NCI-H146 treated with DMSO at 0.1 percent for 48 hours (cell line): ENCODE measurements around the gene LRRC9.
"Not testable (repeated sequence)": the region's sequence is repeated elsewhere in the genome, so short reads cannot be mapped to it uniquely, and the experiment has no call there.

Source experiments
- DNase-seq: peaks from one replicate; lab custom pipeline; 2025; ENCODE audit not compliant: unreplicated experiment; lab: John Stamatoyannopoulos, UW

The LRRC9 gene

GRCh38 chr14:59952141-59952540 is 32.2 kb downstream of the LRRC9 start:
- not testable (repeated sequence) for DNase-seq

DNA sequence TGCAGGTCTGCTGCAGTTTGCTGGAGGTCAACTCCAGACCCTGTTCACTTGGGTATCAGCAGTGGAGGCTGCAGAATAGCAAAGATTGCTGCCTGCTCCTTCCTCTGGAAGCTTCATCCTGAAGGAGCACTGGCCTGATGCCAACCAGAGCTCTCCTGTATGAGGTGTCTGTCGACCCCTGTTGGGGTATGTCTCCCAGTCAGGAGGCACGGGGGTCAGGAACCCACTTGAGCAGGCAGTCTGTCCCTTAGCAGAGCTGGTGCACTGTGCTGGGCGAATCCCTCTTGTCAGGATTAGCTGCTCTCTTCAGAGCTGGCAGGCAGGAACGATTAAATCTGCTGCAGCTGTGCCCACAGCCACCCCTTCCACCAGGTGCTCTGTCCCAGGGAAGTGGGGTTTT is 37.9 kb downstream of the LRRC9 start:
- DNase-seq = not testable (repeated sequence)

GRCh38 chr14:59959668-59960067 is 39.7 kb downstream of the LRRC9 start:
- DNase-seq = no peak

- DNase-seq = no peak
Measured at GRCh38 chr14:59961518-59962062, 41.6 kb downstream of the LRRC9 start.

- DNase-seq = no peak
Measured at GRCh38 chr14:59964251-59965007, 44.5 kb downstream of the LRRC9 start.

DNA sequence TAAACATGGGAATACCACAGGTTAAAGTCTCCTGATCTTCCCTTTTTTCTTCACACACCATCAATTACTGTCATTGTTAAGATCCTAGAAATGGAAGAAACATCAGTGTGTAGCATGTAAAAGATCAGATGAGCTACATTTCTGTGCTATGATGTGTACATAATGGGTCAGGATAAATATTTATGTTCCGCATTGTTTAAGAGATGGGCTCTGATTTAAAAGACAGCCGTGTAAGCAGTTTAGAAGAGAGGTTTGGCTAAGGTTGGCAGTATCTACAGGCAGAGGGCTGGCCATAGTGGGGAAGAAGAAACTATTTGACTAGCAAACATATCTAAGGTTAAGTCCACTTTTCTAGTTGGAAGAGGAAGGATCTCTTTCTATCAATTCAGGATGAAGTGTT is 49.4 kb downstream of the LRRC9 start:
- DNase-seq = no peak

DNA sequence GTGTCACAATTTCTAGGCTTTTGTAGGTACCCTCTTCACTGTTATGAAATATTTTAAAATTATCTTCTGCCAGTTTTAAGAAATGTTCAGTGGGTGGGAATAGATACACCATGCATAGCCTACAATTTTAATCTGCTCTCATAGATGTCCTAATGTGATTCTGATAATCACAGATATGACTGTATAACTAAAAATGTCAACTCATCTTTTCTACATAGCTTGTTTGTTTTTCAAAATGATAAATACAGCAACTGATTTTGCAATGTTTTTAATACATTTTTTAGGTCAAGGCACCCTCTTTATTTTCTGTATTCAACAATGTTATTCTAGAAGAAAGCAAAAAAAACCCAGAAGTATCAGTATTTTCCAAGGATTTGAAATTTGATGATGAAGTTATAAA is 61.6 kb downstream of the LRRC9 start:
- DNase-seq = no peak

DNA sequence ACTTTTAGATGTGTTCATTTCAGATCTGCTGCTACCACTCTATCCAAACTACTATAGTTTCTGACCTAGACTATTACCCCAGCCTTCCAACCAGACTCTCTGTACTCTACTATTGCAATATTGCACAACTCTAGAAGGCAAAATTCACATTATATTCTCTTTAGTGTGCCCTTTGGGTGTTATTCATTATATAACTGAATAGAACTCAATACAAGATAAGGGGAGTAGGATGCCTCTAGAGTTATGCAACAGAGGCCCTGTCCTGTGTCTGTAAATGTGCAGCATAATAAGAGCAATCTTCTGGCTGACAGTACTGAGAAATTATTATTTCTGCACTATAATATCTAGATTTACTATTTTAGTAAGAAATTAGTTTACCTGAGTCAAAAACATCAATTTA is 63.1 kb downstream of the LRRC9 start:
- no peak for DNase-seq

GRCh38 chr14:59986556-59987059 is 66.7 kb downstream of the LRRC9 start:
- no peak for DNase-seq

DNA sequence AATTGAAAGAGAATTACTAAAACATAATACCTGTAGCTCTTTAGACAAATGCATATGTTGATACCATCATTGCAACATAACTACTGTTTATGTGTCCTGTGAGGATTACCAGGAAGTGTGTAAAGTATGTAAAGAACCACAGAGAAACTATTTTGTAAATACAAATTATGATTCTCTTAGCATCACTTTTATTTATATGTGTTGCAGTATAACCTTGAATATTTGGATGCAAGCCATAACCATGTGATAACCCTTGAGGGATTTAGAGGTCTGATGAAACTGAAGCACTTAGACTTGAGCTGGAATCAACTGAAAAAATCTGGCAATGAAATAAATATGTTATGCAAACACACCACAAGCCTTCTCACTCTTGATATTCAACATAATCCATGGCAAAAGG is 77.5 kb downstream of the LRRC9 start:
- no peak for DNase-seq

DNA sequence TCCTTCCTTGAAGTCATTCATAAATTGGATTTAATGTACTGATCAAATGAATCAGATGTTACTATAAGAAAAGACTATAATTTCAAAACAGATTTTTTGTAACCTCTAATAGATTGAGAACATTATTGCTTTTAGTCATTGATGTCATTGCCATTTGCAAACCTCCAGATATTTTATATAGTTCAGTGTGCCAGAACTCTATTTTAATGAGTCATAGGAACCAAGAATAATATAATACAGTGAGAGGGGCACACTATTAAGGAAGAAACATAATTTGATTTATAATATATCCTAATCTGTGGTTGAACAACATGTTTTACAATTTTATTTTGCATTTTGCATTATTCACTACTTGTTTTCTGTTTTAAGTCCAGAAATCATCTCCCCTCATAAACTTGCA is 78.0 kb downstream of the LRRC9 start:
- DNase-seq = no peak

- DNase-seq = no peak
Measured at GRCh38 chr14:59998564-59998963, 78.6 kb downstream of the LRRC9 start.

GRCh38 chr14:60002819-60003492 is 83.0 kb downstream of the LRRC9 start:
- no peak for DNase-seq

GRCh38 chr14:60003991-60004390 is 84.0 kb downstream of the LRRC9 start:
- no peak for DNase-seq

GRCh38 chr14:60008042-60008441 is 88.1 kb downstream of the LRRC9 start:
- no peak for DNase-seq

- not testable (repeated sequence) for DNase-seq
Measured at GRCh38 chr14:60010263-60010662, 90.3 kb downstream of the LRRC9 start.

- DNase-seq = no peak
Measured at GRCh38 chr14:60014402-60014801, 94.5 kb downstream of the LRRC9 start.

DNA sequence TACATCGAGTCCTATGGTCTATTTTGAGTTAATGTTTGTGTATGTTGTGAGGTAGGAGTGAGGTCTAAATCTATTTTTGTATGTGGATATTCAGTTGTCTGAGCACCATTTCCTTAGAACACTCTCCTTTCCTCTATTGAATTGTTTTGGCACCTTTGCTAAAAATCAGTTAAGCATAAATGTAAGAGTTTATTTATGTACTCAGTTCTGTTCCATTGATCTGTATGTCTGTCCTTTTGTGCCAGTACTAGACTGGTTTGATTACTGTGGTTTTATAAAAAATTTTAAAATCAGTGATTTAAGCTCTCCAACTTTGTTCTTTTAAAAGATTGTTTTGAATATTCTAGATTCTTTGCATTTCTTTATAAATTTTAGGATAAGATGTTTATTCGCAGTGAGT is 101.7 kb downstream of the LRRC9 start:
- DNase-seq = no peak

- no peak for DNase-seq
Measured at GRCh38 chr14:60025571-60025970, 105.6 kb downstream of the LRRC9 start.

DNA sequence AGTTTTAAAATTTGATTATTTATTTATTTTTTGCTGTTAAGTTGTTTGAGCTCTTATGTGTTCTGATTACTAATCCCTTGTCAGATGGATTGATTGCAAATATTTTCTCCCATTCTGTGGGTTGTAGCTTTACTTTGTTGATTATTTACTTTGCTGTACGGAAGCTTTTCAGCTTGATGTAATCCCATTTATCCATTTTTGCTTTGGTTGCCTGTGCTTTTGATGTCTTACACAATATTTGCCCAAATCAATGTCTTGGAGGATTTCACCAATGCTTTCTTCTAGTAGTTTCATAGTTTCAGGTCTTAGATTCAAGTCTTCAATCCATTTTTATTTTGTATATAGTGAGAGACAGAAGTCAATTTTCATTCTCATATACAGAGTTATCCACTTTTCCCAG is 115.2 kb downstream of the LRRC9 start:
- no peak for DNase-seq

GRCh38 chr14:60047976-60048375 is 128.0 kb downstream of the LRRC9 start:
- not testable (repeated sequence) for DNase-seq

GRCh38 chr14:60051721-60052221 is 131.8 kb downstream of the LRRC9 start:
- no peak for DNase-seq
